ENCODE measurements around the gene FAM89B. TPM values are rescaled to one million over a fixed set of nuclear protein-coding genes. Genes with fewer than 3 reads are reported as not detected.

The FAM89B gene
- total and polyA plus RNA-seq, 2 donors (not counting 1 experiment from before 2014, with no cell fraction given), result 30.4 to 50.2 TPM

- ChIA-PET POLR2A (interaction anchor here (0.7 to 1.1 kb wide), 4 partner anchors 12 to 18 kb away, joined by 3 to 5 read pairs (median 3); partner anchors contain the start of genes EHBP1L1 and FAM89B), CTCF (interaction anchor here (1.0 to 1.8 kb wide), 6 partner anchors 11 to 32 kb away, joined by 3 to 9 read pairs (median 4); no protein-coding TSS in a partner anchor)
- peak within 1 kb of the TSS; percentile 80 for H2AFZ ChIP-seq (ENCODE audit: insufficient read depth, low read depth, low read length, poor library complexity, severe bottlenecking)
- H3K27me3 ChIP-seq (replicated peaks in 1 of 4; ENCODE audit: control extremely low read depth in 1 of 4, control insufficient read depth in 3 of 4, insufficient read depth in 4 of 4, low read length in 3 of 4), result no peaks in the 10 kb centered on the region
- no peaks in the 10 kb centered on the region for H3K36me3 ChIP-seq (replicated peaks in 1 of 2; ENCODE audit: control extremely low read depth in 1 of 2, control insufficient read depth in 1 of 2, extremely low read depth in 1 of 2, insufficient read depth in 2 of 2, low read length in 1 of 2)
- peak within 1 kb of the TSS; percentile 99 for H3K4me2 ChIP-seq (replicated peaks; ENCODE audit: low read depth, low read length, poor library complexity, severe bottlenecking)
- intact Hi-C loops (cut with micrococcal nuclease), result loop anchor here (1.0 kb wide), 1 partner anchor 12 kb away; the partner anchor contains the start of gene ZNRD2
- peak within 1 kb of the TSS; percentile 22 to 62 (median 54) for H3K4me3 ChIP-seq (ENCODE audit: control extremely low read depth in 1 of 5, extremely low read depth in 1 of 5, insufficient read depth in 1 of 5, low read depth in 2 of 5, low read length in 4 of 5)
- peak within 1 kb of the TSS; percentile 64 for H3K9ac ChIP-seq (ENCODE audit: low read length)
- Mint-ChIP-seq H3K4me3 (peak within 1 kb of the TSS; percentile 81), H3K4me1 (peaks cover 28% of the 10 kb centered on the region), H3K27me3 (peaks cover 3% of the 10 kb centered on the region), H3K9me3 (ENCODE audit: insufficient read depth) (no peaks in the 10 kb centered on the region), H3K27ac (peak within 1 kb of the TSS; percentile 68)
- TF ChIP-seq EZH2 (IDR thresholded peaks at IDR 0.05; ENCODE audit: borderline replicate concordance, insufficient read depth, low read depth, low read length, poor library complexity, severe bottlenecking) (no peak), CTCF (IDR thresholded peaks at IDR 0.05) (no peak)
- H3K9me3 ChIP-seq (ENCODE audit: control extremely low read depth in 1 of 3, control insufficient read depth in 2 of 3, insufficient read depth in 1 of 3, low read length in 2 of 3), result no peaks in the 10 kb centered on the region
- WGBS (ENCODE audit: insufficient coverage), result 1% methylated on average over 66 of the region's 79 CpGs
- H4K20me1 ChIP-seq (ENCODE audit: control insufficient read depth, insufficient read depth, low read length, poor library complexity, severe bottlenecking), result no peaks in the 10 kb centered on the region
- ATAC-seq (ENCODE audit: low read depth), result peak; percentile 60
- H3K4me1 ChIP-seq (ENCODE audit: control insufficient read depth in 2 of 2, insufficient read depth in 2 of 2, low read length in 2 of 2), result peaks cover 11 to 33% of the 10 kb centered on the region in 2 donors
- peak within 1 kb of the TSS; percentile 57 to 62 for H3K27ac ChIP-seq (ENCODE audit: low read length in 2 of 2)
- peaks cover 46% of the 10 kb centered on the region for H3K79me2 ChIP-seq (ENCODE audit: control insufficient read depth, insufficient read depth, low read length)
- peak; percentile 52 for DNase-seq
Observed at GRCh38 chr11:65558002-65558929, 14.1 kb upstream of the FAM89B start, which contains the start of gene LTBP3. LTBP3 (minus strand) TSS chr11:65558359; CDS start chr11:65557959, 400 bp downstream.
